ENCODE results near the gene TCF7L2.

Gene TCF7L2

GRCh38 chr10:113011592-113012374, 61.7 kb downstream of the TCF7L2 start:
- no peaks in the 10 kb centered on the region for H3K36me3 ChIP-seq
- H3K4me3 ChIP-seq (ENCODE audit: low read depth in 1 of 2, low read length in 1 of 2), result no peak overlapping the region
- peaks cover 4 to 13% of the 10 kb centered on the region in 2 experiments for H3K4me1 ChIP-seq (ENCODE audit: control insufficient read depth in 1 of 2, insufficient read depth in 1 of 2, low read depth in 1 of 2, low read length in 1 of 2)
- no peaks in the 10 kb centered on the region for H3K9me3 ChIP-seq
- no peak overlapping the region for H3K27ac ChIP-seq
- TF ChIP-seq CTCF (IDR thresholded peaks at IDR 0.05), result no peak
- H3K27me3 ChIP-seq, result no peaks in the 10 kb centered on the region

- Histone ChIP-seq H3K27ac (no peak overlapping the region), H3K4me3 (ENCODE audit: low read depth in 1 of 2, low read length in 1 of 2) (no peak overlapping the region), H3K9me3 (no peaks in the 10 kb centered on the region), H3K27me3 (no peaks in the 10 kb centered on the region), H3K4me1 (ENCODE audit: control insufficient read depth in 1 of 2, insufficient read depth in 1 of 2, low read depth in 1 of 2, low read length in 1 of 2) (peaks cover 10 to 12% of the 10 kb centered on the region in 2 experiments), H3K36me3 (no peaks in the 10 kb centered on the region)
- no peak for TF ChIP-seq CTCF (IDR thresholded peaks at IDR 0.05)
These were observed 65.2 kb downstream of the TCF7L2 start for GRCh38 chr10:113015201-113015600.

GRCh38 chr10:113017376-113017775, 67.3 kb downstream of the TCF7L2 start:
- Histone ChIP-seq H3K27ac (no peak overlapping the region), H3K36me3 (no peaks in the 10 kb centered on the region), H3K27me3 (no peaks in the 10 kb centered on the region), H3K9me3 (no peaks in the 10 kb centered on the region), H3K4me1 (ENCODE audit: control insufficient read depth in 1 of 2, insufficient read depth in 1 of 2, low read depth in 1 of 2, low read length in 1 of 2) (peaks cover 26 to 30% of the 10 kb centered on the region in 2 experiments), H3K4me3 (ENCODE audit: low read depth in 1 of 2, low read length in 1 of 2) (no peak overlapping the region)
- no peak for TF ChIP-seq CTCF (IDR thresholded peaks at IDR 0.05)

GRCh38 chr10:113018034-113018433, 68.0 kb downstream of the TCF7L2 start:
- Histone ChIP-seq H3K4me1 (ENCODE audit: control insufficient read depth in 1 of 2, insufficient read depth in 1 of 2, low read depth in 1 of 2, low read length in 1 of 2) (peaks cover 21 to 30% of the 10 kb centered on the region in 2 experiments), H3K36me3 (no peaks in the 10 kb centered on the region), H3K27ac (no peak overlapping the region), H3K9me3 (no peaks in the 10 kb centered on the region), H3K4me3 (ENCODE audit: low read depth in 1 of 2, low read length in 1 of 2) (no peak overlapping the region), H3K27me3 (no peaks in the 10 kb centered on the region)
- no peak for TF ChIP-seq CTCF (IDR thresholded peaks at IDR 0.05)

- Histone ChIP-seq H3K27ac (no peak overlapping the region), H3K4me1 (ENCODE audit: control insufficient read depth in 1 of 2, insufficient read depth in 1 of 2, low read depth in 1 of 2, low read length in 1 of 2) (peaks cover 21 to 30% of the 10 kb centered on the region in 2 experiments), H3K4me3 (ENCODE audit: low read depth in 1 of 2, low read length in 1 of 2) (no peak overlapping the region), H3K9me3 (no peaks in the 10 kb centered on the region), H3K36me3 (no peaks in the 10 kb centered on the region), H3K27me3 (no peaks in the 10 kb centered on the region)
- no peak for TF ChIP-seq CTCF (IDR thresholded peaks at IDR 0.05)
These were observed 69.0 kb downstream of the TCF7L2 start for GRCh38 chr10:113019096-113019495.

Data from neutrophil (primary cell).